Activated CD8-positive, alpha-beta memory T cell treated with anti-CD3 and anti-CD28 coated beads for 4 hours (primary cell): Measurements from ENCODE around the gene HNF1A.
"Not testable (repeated sequence)": the region's sequence is repeated elsewhere in the genome, so short reads cannot be mapped to it uniquely, and the experiment has no call there.

Experiments
- DNase-seq, 2 donors: peaks; one replicate each; pipeline ENCODE4 v3.0.0-alpha.2; 2020; ENCODE audit warnings: low read depth in 2 of 2

Gene HNF1A

GRCh38 chr12:121010860-121011259, 32.5 kb downstream of the HNF1A start:
- DNase-seq: no peak

DNA sequence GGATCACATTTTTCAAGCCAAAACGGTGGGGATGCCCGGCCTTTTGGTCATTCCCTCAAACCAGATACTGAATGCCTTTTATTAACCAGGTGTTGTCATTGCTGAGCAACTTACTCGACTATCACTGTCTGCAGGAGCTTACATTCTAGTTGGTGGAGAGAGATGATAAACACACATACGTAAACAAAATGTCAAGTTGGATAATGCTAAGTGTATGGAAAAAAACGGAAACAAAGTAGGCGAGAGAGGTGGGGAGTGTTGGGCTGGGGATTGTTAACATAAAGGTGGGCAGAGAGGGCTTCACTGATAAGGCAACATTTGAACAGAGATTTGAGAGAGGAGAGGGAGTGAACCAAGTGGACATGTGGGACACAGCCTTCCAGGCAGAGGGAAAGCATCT, 33.5 kb downstream of the HNF1A start:
- no peak for DNase-seq

DNA sequence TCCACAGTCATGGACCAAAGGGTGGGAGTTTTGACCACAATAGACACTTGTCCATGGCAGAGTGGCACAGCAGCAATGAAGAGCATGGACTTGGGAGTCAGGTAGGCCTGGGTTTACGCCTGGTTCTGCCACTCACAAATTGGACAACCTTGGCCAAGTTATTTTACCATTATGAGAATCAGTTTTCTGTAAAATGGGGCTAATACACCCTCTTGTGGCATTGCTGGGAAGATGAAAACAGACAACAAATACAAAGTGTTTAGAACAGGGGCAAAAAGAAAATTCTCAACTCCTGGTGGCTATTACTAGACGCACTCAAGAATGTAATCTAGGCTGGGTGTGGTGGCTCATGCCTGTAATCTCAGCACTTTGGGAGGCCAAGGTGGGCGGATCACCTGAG, 35.4 kb downstream of the HNF1A start:
- DNase-seq: no peak

- peak; percentile 87 to 89 for DNase-seq
Observed at GRCh38 chr12:121015825-121016766, 37.8 kb downstream of the HNF1A start, which contains the start of gene C12orf43. TSS of gene C12orf43 (minus strand) at chr12:121016487. CDS start at chr12:121016474, 13 bp downstream.

GRCh38 chr12:121017966-121018491, 39.7 kb downstream of the HNF1A start:
- DNase-seq: no peak

DNA sequence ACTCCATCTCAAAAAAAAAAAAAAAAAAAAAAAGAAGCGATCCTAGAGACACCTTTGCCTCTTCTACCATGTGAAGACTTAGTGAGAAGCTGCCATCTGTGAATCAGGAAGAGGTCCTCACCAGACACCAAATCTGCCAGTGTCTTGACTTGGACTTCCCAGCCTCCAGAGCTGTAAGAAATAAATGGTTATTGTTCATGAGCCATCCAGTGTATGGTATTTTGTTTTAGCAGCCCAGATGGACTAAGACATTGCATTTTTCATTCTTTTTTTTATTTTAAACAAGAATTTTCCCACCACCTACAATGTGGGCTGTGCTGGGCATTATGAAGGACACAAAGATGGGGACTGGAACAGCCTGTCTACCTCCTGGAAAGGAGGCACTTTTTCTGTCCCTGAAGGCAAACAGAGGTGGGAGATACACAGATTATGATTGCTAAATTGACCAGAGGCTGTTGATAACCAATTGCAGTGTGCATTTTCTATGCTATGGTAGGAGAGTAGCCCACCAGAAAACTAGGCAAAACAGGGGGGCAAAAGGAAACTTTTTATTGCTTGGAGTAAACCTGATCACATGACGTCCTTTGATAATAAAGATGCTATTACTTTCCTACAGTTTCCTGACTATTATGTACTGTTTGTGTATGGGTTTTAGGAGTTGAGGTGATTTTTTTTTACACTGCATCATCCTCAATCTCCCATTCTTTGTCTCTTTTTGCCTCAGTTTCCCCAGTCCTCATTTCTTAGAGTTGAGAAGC, 40.7 kb downstream of the HNF1A start:
- no peak for DNase-seq

DNA sequence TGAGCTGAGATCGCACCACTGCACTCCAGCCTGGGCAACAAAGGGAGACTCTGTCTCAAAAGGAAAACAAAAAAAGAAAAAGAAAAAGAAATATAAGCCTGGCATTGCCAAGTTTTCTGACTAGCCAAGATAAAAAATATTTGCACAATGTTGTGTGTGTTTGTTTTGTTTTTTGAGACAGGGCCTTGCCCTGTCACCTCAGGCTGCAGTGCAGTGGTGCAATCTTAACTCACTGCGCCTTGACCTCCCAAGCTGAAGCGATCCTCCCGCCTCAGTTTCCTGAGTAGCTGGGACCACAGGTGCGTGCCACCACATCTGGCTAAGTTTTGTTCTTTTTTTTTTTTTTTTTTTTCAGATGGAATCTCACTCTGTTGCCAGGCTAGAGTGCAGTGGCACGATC, 43.4 kb downstream of the HNF1A start:
- no peak for DNase-seq

DNA sequence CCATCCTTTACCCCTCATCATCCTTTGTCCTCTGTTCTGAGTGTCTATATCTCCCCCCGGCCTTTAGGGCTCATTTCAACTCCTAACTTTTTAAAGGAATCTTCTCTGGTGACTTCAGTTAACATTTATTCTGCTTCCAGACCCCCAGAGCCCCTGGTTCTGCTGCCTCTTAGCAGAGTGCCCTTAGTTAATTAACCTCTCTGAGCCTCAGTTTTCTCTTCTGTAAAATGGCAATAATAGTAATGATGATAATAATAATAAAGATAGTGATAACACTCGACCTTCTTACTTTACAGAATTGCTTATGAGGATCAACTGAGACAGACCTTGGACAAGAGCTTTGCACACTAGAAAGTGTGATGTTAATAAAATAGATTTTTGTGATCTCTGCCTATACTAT, 44.4 kb downstream of the HNF1A start:
- no peak for DNase-seq

- no peak for DNase-seq
Observed at GRCh38 chr12:121023799-121024198, 45.5 kb downstream of the HNF1A start.

DNA sequence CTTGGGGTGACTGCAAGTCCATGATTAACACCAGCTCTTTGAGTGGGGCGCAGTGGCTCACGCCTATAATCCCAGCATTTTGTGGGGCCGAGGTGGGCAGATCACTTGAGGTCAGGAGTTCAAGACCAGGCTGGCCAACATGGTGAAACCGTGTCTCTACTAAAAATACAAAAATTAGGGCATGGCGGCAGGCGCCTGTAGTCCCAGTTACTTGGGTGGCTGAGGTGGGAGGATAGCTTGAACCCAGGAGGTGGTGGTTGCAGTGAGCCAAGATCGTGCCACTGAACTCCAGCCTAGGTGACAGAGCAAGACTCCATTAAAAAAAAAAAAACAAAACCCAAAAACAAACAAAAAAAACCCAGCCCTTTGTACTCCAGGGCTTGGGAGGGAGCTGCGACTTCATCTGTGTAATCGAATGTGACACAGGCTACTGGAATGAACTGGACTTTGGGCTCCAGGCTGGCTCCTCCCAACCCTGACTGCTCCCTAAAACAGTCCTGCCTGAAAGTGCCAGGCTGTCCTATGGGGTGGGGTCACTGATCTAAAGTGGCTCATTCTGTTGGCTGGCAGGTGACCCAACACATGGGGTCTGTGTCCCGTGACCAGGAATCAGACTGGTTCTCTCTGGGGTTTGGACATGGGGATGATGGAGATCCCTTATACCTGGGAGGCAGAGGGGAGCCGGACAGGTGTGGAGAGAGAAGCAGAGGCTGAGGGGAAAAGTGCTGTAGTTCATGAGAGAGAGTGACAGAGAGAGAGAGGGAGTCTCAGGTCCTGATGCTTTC, 47.3 kb downstream of the HNF1A start:
- DNase-seq: no peak

DNA sequence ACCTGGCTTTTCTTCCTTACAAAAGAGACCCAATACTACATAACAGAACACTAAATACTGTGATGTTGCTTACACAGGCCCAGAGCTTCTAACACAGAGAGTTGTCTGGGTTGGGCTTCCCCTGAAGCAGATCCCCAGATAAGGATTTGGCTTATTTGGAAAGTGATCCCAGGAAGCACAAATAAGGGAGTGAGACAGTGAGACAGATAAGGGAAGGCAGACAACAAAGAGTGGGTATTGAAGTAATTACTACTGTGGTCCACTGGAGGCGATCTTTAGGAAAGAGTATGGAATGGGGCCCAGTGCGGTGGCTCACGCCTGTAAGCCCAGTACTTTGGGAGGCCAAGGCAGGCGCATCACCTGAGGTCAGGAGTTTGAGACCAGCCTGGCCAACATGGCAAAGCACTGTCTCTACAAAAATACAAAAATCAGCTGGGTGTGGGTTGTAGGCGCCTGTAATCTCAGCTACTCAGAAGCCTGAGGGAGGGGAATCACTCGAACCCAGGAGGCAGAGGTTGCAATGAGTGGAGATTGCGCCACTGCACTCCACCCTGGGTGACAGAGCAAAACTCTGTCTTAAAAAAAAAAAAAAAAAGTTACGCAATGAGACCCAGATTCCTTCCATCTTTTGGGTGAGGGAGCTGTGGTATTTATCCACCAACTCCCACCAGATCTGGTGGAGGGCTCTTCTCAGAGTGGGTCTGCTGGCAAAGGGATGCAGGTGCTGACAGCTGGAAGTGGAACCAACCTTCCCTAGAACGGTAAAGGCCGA, 48.1 kb downstream of the HNF1A start:
- DNase-seq: no peak

GRCh38 chr12:121030576-121031212, 52.4 kb downstream of the HNF1A start:
- no peak for DNase-seq

DNA sequence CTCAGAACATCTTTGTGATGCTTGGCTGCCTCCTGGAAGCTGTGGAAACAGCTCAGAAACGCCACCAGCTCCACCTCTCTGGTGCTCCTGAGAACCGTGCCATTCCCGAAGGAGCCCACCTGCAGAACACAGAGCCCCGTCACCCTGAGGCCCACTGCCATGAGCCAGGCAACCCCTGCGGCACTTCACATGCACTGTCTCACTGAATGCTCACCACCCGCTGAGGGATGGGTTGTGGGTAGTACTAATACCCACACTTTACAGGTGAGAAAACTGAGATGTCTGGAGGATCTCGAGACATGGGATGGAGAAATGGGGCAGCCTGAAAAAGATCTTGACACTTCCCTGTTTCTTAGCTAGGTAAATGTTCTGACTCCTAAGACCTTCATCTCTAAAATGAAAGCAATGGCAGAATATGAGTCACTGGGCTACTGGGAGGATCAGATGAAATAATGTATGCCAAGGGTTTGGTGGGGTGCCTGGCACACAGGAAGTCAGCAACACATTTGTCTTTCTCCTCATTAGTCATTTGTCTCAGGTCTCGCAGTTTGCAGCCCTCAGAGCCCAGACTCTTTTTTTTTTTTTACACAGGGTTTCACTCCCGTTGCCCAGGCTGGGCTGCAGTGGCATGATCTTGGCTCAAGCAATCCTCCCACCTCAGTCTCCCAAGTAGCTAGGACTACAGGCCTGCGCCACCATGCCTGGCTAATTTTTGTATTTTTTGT, 55.4 kb downstream of the HNF1A start:
- DNase-seq: peak; percentile 25 to 62

DNA sequence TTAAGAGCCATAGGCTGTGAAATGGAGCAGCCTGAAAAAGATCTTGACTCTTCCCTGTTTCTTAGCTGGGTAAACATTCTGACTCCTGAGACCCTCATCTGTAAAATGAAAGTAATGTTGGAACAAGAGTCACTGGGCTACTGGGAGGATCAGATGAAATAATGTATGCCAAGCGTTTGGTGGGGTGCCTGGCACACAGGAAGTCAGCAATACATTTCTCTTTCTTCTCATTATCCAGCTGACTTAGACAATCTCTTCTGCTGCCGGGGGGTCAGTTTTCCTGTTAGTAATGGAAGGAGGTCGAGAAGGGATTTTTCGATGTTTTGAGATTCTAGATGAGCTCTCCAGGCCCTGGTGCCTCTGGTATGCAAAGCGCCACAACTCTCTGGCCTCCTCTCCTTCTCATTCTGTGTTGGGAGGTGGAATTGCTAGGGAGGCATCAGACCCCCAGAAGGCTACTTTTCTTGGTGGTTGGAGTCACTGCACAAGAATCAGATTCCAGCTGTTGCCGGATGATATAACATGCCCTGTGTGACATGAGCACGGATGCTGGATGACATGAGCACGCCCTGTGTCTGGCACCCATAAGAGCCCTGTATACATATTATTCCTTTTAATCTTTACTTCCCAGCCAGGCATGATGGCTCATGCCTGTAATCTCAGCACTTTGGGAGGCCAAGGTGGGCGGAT, 56.4 kb downstream of the HNF1A start:
- no peak for DNase-seq

DNA sequence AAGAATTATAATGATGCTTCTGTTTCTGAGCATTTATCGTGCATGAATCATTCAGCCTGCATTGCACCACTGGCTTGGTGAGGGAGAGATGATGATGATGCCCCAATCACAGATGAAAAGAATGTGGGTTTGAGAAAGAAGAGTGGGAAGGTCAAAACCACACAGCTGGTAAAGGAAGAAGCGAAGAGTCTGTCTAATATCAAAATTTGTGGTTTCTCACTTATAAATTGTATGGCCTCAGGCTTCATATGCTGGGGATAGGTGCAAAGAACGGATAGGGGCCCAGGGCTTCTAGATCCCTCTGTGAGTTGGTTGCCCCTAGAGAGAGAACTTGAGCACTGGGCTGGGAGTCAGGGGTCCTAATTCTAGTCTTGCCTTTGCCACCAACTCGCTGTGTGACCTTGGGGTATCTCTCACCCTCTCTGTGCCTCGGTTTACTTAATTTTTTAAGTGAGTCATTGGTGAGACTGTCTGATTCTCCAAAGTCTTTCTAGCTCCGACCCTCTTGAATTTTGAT, 58.5 kb downstream of the HNF1A start:
- no peak for DNase-seq

DNA sequence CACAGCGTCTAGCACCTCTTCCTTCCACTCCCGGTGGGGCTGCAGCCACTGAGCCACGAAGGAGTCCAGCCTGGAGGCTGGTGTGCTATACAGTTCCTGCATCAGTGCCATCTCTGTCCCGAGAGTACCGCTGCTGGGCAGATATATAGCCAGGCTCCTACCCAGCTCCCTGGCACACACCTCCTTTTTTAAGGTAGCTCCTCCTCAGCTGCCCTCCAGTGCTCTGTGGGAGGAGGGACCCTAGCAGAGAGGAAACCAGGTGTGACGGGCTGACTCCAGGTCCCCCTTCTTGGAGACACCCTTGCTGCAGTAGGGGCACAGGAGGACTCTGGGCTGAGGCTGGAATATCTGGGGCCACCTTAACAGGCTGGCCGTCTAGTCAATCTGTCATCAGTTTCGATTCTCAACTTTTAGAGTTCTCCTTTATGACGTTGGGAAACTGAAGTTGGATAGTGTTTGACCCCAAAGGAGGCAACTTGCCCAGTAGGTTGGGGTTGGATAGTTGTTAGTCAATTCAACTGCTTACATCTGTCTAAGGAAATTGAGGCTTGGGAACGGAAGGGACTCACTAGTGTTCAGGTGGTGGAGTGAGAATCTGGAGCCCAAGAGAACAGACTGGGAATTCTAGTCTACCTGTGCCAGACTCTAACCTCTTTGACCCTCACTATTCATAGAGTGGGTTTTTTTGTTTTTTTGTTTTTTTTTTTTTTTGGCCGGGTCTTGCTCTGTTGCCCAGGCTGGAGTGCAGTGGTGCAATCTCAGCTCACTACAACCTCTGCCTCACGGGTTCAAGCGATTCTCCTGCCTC, 60.7 kb downstream of the HNF1A start, which contains the start of gene OASL:
OASL (minus strand) TSS at position 386 of the 808 bp plus-strand sequence; CDS start at position 111, 275 bp downstream.
- DNase-seq: peak; percentile 20 to 25

GRCh38 chr12:121043067-121043466, 64.7 kb downstream of the HNF1A start:
- no peak for DNase-seq

DNA sequence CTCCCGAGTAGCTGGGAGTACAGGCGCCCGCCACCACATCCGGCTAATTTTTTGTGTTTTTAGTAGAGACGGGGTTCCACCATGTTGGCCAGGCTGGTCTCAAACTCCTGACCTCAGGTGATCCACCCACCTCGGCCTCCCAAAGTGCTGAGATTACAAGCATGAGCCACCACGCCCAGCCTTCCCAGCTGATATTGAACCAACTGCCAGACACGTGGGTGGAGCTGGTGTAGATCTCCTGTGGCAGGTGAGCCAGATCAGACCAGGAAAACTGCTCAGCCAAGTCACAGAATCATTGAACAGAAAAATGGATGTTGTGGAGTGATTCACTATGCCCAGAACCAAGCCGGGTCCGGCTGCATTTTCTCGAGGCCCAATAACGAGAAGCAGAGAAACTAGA, 69.1 kb downstream of the HNF1A start:
- not testable (repeated sequence) for DNase-seq
